GM10266 (cell line): ENCODE data around the gene TPP1.

Source experiments
- DNase-seq: peaks from one replicate; pipeline ENCODE4 v3.0.0; 2012; ENCODE audit errors: extremely low spot score
- TF ChIP-seq, protein P1 (sequence below): IDR thresholded peaks from 2 replicates; pipeline ENCODE4 v1.5.1; 2012; ENCODE audit warnings: mild to moderate bottlenecking, low read depth; ENCODE audit not compliant: control insufficient read depth, insufficient read depth; ENCODE audit errors: missing control alignments

The TPP1 gene

DNA sequence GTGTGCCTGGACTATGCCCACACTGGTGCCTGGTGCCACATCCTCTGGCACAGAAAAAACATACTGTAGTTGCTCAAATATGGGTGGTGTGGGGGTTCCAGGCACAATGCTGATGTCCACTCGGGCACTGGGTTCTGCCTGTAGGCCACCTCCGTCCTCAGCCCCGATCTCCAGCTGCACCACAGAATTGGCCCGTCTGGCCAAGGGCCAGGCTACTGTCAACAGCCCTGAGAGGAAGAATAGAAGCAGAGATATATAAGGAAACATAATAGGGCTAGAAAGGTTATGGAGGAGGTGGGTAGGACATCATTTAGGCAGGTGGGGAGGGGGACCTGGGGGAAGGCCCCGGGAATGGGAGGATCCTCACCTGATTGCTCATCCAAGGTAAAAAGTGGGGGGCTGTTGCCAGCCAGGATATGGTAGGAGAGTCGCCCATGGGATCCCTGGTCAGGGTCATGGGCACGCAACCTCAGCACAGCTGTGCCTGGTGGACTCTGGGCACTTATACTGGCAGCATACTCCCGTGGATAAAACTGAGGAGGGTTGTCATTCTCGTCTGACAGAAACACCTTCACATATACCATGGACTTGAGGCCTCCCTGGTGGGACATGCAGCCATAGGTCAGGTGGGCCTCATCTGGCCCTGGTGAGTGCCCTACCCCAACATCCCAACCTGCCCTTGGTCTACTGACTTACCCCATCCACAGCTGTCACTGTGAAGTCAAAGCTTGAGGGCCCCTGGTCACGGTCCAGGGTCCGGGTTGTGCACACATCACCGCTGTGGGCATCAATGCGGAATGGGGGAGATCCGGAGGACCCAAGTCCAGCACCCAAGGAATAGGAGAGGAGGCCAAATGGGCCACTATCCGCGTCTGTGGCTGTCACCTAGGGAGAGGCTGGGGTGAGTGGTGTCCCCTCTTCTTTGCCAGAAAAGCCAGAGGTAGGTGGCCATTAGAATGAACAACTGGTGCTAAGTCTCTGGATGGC is 14.5 kb upstream of the TPP1 start:
- no peak for DNase-seq
- TF ChIP-seq, protein P1, sequence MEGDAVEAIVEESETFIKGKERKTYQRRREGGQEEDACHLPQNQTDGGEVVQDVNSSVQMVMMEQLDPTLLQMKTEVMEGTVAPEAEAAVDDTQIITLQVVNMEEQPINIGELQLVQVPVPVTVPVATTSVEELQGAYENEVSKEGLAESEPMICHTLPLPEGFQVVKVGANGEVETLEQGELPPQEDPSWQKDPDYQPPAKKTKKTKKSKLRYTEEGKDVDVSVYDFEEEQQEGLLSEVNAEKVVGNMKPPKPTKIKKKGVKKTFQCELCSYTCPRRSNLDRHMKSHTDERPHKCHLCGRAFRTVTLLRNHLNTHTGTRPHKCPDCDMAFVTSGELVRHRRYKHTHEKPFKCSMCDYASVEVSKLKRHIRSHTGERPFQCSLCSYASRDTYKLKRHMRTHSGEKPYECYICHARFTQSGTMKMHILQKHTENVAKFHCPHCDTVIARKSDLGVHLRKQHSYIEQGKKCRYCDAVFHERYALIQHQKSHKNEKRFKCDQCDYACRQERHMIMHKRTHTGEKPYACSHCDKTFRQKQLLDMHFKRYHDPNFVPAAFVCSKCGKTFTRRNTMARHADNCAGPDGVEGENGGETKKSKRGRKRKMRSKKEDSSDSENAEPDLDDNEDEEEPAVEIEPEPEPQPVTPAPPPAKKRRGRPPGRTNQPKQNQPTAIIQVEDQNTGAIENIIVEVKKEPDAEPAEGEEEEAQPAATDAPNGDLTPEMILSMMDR = no peak

DNA sequence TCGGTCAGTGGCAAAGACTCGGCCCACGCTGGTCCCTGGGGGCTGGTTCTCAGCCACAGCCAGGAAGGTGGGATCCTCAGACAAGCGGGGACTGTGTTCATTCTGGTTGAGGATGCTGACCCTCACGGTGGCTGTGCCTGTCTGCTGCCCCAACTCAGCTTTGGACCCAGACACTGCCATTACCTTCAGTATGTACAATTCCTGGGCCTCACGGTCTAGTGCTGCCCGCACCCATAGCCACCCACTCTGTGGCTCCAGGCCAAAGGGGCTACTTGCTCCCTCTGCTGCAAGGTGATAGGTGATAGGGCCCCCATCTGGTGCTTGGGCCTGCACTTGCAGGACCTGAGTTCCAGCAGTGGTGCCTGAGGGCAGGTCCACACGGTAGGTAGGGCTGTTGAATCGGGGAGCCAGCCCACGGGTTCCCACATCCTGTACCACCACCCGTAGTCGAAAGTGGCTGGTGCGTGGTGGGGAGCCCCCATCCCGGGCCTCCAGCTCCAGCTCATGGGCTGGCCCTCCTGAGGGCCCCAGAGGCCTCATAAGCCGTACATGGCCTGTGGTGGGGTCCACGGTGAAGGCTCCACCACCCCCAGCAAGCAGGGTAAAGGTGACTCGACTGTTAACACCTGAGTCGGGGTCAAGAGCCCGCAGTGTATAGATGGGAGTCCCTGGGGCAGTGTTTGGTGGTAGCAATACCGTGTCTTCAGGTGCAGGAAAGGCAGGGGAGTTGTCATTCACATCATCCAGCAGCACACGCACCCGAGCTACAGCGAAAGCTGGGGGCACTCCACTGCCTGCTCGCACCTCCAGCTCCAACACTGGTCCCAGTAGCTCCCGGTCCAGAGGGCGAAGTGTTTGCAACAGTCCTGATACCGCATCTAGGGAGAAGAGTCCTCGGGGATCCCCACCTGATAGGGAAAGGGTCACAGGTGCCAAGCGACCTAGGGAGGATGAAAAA is 13.2 kb upstream of the TPP1 start:
- no peak for DNase-seq
- TF ChIP-seq, protein P1 = no peak

DNA sequence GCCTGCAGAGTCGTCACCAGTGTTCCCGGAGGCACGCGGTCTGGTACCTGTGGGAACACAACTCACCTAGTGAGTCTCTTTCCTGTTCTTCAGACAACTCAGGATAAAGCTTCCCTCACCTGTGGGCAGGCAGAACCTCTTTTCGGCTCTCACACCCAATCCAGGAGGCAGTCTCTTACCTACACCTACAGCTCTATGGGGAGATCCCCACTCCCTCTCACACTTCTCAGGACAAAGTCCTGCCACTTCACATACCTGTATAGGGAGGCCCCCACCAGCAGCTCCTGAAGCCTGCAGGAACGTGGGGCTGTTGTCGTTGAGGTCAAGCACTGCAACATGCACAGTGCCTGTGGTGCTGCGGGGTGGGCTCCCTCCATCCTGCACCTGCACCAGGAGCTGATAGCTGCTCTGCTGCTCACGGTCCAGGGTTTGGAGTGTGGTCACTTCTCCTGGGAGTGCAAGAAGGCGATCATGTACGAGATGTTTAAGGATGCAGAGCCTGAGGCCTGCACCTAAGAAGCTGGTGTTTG is 12.2 kb upstream of the TPP1 start:
- no peak for DNase-seq
- TF ChIP-seq, protein P1 = no peak

DNA sequence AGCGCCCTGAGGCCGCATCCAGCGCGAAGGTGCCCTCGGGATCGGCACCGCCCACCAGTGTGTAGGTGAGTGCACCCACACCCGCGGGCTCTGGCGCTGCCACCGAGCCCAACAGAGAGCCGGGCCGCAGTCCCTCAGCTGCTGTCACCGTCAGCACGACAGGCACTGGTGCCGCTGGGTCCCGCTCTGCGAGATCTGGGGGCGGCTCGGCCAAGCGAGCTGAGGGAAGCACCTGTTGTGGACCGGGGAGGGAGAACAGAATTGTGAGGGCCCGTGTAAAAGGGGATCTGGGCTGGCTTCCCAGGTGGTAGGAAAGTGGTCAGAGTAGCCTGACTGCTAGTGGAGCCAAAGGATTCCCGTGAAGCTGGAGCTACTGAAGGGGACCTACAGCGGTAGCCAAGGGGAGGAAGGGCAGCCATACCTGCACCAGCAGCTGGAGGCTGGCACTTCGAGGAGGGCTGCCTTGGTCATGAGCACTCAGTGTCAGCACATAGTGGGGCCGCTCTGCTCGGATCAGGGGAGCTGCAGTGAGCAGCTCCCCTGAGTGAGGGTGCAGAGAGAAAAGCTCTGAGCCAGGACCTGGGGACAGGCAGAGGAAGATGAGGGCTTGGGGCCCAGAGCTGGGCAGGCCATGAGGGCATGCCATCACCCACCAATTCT is 11.5 kb upstream of the TPP1 start:
- no peak for DNase-seq
- TF ChIP-seq, protein P1 = no peak

DNA sequence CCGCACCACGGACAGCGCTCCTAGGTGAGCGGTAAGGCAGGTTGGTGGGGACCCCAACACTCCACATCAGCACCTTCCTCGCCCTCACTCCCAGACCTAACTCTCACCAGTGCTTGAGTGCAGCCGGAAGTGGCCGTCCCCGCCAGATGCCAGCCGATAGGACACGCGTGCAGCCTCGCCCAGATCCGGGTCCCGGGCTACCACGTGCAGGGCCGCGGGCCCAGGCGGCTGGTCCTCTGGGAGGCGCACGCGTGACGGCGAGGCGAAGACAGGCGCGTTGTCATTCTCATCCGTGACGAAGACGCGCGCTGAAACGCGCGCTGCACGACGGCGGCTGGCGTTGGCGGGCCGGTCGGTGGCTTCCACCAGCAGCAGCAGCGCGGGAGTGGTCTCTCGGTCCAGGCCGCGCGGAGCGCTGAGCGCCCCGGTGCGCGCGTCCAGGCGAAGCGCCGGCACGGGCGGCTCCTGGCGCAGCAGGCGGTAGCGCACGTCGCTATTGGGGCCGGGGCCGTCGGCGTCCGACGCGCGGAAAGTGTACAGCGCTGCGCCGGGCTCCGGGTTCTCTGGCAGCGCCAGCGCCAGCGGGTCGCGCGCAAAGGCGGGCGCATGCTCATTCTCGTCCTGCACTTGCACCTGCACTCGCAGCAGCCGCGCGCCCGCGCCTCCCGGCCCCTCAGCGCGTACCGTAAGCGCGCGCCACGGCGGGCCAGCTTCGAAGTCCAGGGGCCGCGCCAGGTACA is 10.8 kb upstream of the TPP1 start:
- DNase-seq = no peak

DNA sequence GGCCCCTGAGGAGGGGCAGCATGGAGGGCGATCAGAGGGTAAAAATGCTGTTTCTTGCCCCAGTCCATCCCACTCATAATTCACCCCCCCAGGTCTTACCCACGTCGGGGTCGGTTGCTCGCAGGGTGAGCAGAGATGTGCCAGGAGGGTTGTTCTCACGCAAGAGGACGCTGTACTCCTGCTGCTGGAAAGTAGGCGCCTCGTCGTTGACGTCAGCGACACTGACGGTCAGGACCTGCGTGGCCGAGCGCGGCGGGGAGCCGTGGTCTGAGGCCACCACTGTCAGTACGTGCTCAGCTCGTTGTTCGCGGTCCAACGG is 10.3 kb upstream of the TPP1 start:
- TF ChIP-seq, protein P1 = no peak
- no peak for DNase-seq

More for the DNA sequence above, 10.8 kb upstream of the TPP1 start:
- TF ChIP-seq, protein P1 = no peak
